ENCODE results near the gene SNX25. TPM values are rescaled to one million over a fixed set of nuclear protein-coding genes. Genes with fewer than 3 reads are reported as not detected.
"Not testable (repeated sequence)": the region's sequence is repeated elsewhere in the genome, so short reads cannot be mapped to it uniquely, and the experiment has no call there.

The SNX25 gene
- total RNA-seq, 1 experiment from 2014 or later: 23.0 TPM

- Histone ChIP-seq H3K4me1 (replicated peaks) (no peaks in the 10 kb centered on the region), H3K9me3 (replicated peaks) (no peaks in the 10 kb centered on the region), H3K27me3 (replicated peaks) (no peaks in the 10 kb centered on the region), H3K36me3 (no peaks in the 10 kb centered on the region), H3K4me3 (no peak overlapping the region), H3K27ac (no peak overlapping the region)
- DNase-seq (ENCODE audit: low read depth in 1 of 2, low spot score in 2 of 2): no peak
Measured at GRCh38 chr4:185196437-185196836, 13.0 kb upstream of the SNX25 start.

GRCh38 chr4:185198189-185198588 is 11.2 kb upstream of the SNX25 start:
- H3K27ac ChIP-seq; H3K9me3 ChIP-seq (replicated peaks); H3K4me3 ChIP-seq; H3K36me3 ChIP-seq; H3K27me3 ChIP-seq (replicated peaks); DNase-seq (ENCODE audit: low read depth in 1 of 2, low spot score in 2 of 2): not testable (repeated sequence)
- H3K4me1 ChIP-seq (replicated peaks): peaks cover 15% of the 10 kb centered on the region

GRCh38 chr4:185201977-185202962 is 7.1 kb upstream of the SNX25 start:
- Histone ChIP-seq H3K9me3 (replicated peaks) (no peaks in the 10 kb centered on the region), H3K4me1 (replicated peaks) (peaks cover 47% of the 10 kb centered on the region), H3K27me3 (replicated peaks) (no peaks in the 10 kb centered on the region), H3K36me3 (peaks cover 4% of the 10 kb centered on the region), H3K27ac (no peak overlapping the region), H3K4me3 (no peak overlapping the region)
- peak in 1 of 2 experiments; percentile 22 for DNase-seq (ENCODE audit: low read depth in 1 of 2, low spot score in 2 of 2)

- Histone ChIP-seq H3K36me3 (peaks cover 4% of the 10 kb centered on the region), H3K27me3 (replicated peaks) (no peaks in the 10 kb centered on the region), H3K4me3 (peak overlapping the region; percentile 88), H3K4me1 (replicated peaks) (peaks cover 47% of the 10 kb centered on the region), H3K27ac (peak overlapping the region; percentile 71; the same call in 1 of the 2 replicates), H3K9me3 (replicated peaks) (no peaks in the 10 kb centered on the region)
- no peak for DNase-seq (ENCODE audit: low read depth in 1 of 2, low spot score in 2 of 2)
Measured at GRCh38 chr4:185202984-185203485, 6.4 kb upstream of the SNX25 start.

- no peaks in the 10 kb centered on the region for H3K9me3 ChIP-seq (replicated peaks)
- peaks cover 4% of the 10 kb centered on the region for H3K36me3 ChIP-seq
- H3K4me1 ChIP-seq (replicated peaks): peaks cover 47% of the 10 kb centered on the region
- H3K27me3 ChIP-seq (replicated peaks): no peaks in the 10 kb centered on the region
- H3K4me3 ChIP-seq: peak within 1 kb of the TSS; percentile 88
- DNase-seq (ENCODE audit: low read depth in 1 of 2, low spot score in 2 of 2): peak; percentile 62 to 86
- peak within 1 kb of the TSS; percentile 71 for H3K27ac ChIP-seq
Measured at GRCh38 chr4:185203486-185204237, 5.7 kb upstream of the SNX25 start, which contains the start of gene CFAP97. TSS of gene CFAP97 (minus strand) at chr4:185204000. CDS start at chr4:185191196, 12,804 bp downstream.

- Histone ChIP-seq H3K4me1 (replicated peaks) (peaks cover 54% of the 10 kb centered on the region), H3K27me3 (replicated peaks) (no peaks in the 10 kb centered on the region), H3K4me3 (peak overlapping the region; percentile 88), H3K9me3 (replicated peaks) (0 out of 2 replicates have a peak, but pooled peaks cover 4% of the 10 kb centered on the region), H3K27ac (peak overlapping the region; percentile 71), H3K36me3 (peaks cover 4% of the 10 kb centered on the region)
- DNase-seq (ENCODE audit: low read depth in 1 of 2, low spot score in 2 of 2): peak in 1 of 2 experiments; percentile 15
Measured at GRCh38 chr4:185204238-185204910, 5.0 kb upstream of the SNX25 start.

GRCh38 chr4:185205073-185205472 is 4.3 kb upstream of the SNX25 start:
- H3K4me3 ChIP-seq, H3K27ac ChIP-seq: not testable (repeated sequence)

GRCh38 chr4:185205697-185206342 is 3.6 kb upstream of the SNX25 start:
- H3K27ac ChIP-seq: no peak overlapping the region
- peak in 1 of 2 experiments; percentile 63 for DNase-seq (ENCODE audit: low read depth in 1 of 2, low spot score in 2 of 2)
- H3K9me3 ChIP-seq (replicated peaks): 0 out of 2 replicates have a peak, but pooled peaks cover 9% of the 10 kb centered on the region
- peaks cover 56% of the 10 kb centered on the region for H3K4me1 ChIP-seq (replicated peaks)
- no peak overlapping the region for H3K4me3 ChIP-seq
- no peaks in the 10 kb centered on the region for H3K27me3 ChIP-seq (replicated peaks)
- H3K36me3 ChIP-seq: peaks cover 11% of the 10 kb centered on the region

More at GRCh38 chr4:185205073-185205472, 4.3 kb upstream of the SNX25 start:
- H3K36me3 ChIP-seq; H3K9me3 ChIP-seq (replicated peaks); DNase-seq (ENCODE audit: low read depth in 1 of 2, low spot score in 2 of 2); H3K27me3 ChIP-seq (replicated peaks): not testable (repeated sequence)
- peaks cover 56% of the 10 kb centered on the region for H3K4me1 ChIP-seq (replicated peaks)

GRCh38 chr4:185207466-185207865 is 1.9 kb upstream of the SNX25 start:
- Histone ChIP-seq H3K27me3 (replicated peaks) (no peaks in the 10 kb centered on the region), H3K4me1 (replicated peaks) (peaks cover 58% of the 10 kb centered on the region), H3K36me3 (peaks cover 11% of the 10 kb centered on the region), H3K9me3 (replicated peaks) (0 out of 2 replicates have a peak, but pooled peaks cover 9% of the 10 kb centered on the region), H3K27ac (no peak overlapping the region), H3K4me3 (no peak overlapping the region)
- no peak for DNase-seq (ENCODE audit: low read depth in 1 of 2, low spot score in 2 of 2)

GRCh38 chr4:185209852-185210101 is 379 bp downstream of the SNX25 start:
- Histone ChIP-seq H3K27ac (peak overlapping the region; percentile 76), H3K4me1 (replicated peaks) (peaks cover 34% of the 10 kb centered on the region), H3K4me3 (peak overlapping the region; percentile 96)
- not testable (repeated sequence) for H3K27me3 ChIP-seq (replicated peaks); H3K9me3 ChIP-seq (replicated peaks); DNase-seq (ENCODE audit: low read depth in 1 of 2, low spot score in 2 of 2); H3K36me3 ChIP-seq

- peak; percentile 52 to 57 for DNase-seq (ENCODE audit: low read depth in 1 of 2, low spot score in 2 of 2)
- Histone ChIP-seq H3K36me3 (peaks cover 7% of the 10 kb centered on the region), H3K9me3 (replicated peaks) (0 out of 2 replicates have a peak, but pooled peaks cover 9% of the 10 kb centered on the region), H3K4me1 (replicated peaks) (peaks cover 29% of the 10 kb centered on the region), H3K27ac (peak overlapping the region; percentile 76), H3K27me3 (replicated peaks) (no peaks in the 10 kb centered on the region), H3K4me3 (peak overlapping the region; percentile 96)
Measured at GRCh38 chr4:185210102-185210981, 944 bp downstream of the SNX25 start.

- H3K4me3 ChIP-seq: peak overlapping the region; percentile 96
- H3K4me1 ChIP-seq (replicated peaks): peaks cover 22% of the 10 kb centered on the region
- H3K27ac ChIP-seq: no peak overlapping the region
- peaks cover 7% of the 10 kb centered on the region for H3K36me3 ChIP-seq
- no peak for DNase-seq (ENCODE audit: low read depth in 1 of 2, low spot score in 2 of 2)
- no peaks in the 10 kb centered on the region for H3K27me3 ChIP-seq (replicated peaks)
- 0 out of 2 replicates have a peak, but pooled peaks cover 9% of the 10 kb centered on the region for H3K9me3 ChIP-seq (replicated peaks)
Measured at GRCh38 chr4:185211035-185211434, 1.6 kb downstream of the SNX25 start.
